Measurements from ENCODE around the gene FLNC.
A peak's percentile ranks its signal among the peaks of the same experiment; 100 is the strongest.

DNA sequence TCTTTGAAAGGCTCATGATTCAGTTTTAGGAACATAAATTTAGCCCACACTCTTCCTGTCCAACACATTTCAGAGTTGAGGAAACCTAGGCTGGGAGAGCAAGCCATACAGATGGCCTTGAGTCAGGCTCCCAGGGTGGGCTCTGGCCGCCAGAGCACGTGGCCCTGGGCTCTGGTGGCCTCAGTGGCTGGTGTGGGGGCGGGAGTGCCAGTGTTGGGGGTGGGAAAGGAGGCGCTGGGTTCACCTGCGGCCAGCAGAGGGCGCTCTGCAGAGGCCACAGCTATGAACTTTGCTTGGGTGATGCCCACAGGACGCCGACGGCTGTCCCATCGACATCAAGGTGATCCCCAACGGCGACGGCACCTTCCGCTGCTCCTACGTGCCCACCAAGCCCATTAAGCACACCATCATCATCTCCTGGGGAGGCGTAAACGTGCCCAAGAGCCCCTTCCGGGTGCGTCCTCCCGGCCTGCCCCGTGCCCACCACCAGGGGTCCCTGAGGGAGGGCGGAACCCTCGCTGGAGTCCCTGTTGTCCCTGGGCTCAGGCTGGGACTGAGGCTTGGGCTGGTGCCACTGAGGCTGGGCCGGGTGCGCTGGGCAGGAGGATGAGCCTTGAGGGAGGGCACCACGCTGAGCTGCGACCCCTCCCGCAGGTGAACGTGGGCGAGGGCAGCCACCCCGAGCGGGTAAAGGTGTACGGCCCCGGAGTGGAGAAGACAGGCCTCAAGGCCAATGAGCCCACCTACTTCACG lies 11.9 kb downstream of the FLNC start:
- peak; percentile 58 to 86 for TF ChIP-seq CTCF (IDR thresholded peaks at IDR 0.05; ENCODE audit: extremely low read depth in 1 of 2, insufficient read depth in 1 of 2, low read depth in 1 of 2, low read length in 2 of 2)
- no peak for TF ChIP-seq POLR2A (IDR thresholded peaks at IDR 0.05; ENCODE audit: low read depth, low read length)
- TF ChIP-seq EZH2 (IDR thresholded peaks at IDR 0.05; ENCODE audit: borderline replicate concordance, low read depth, low read length, severe bottlenecking) = no peak
- no peak for TF ChIP-seq POLR2AphosphoS5 (IDR thresholded peaks at IDR 0.05; ENCODE audit: insufficient read depth, low read depth, low read length)
- TF ChIP-seq MYC (IDR thresholded peaks at IDR 0.05; ENCODE audit: low read depth, low read length) = no peak
- TF ChIP-seq, protein P1, sequence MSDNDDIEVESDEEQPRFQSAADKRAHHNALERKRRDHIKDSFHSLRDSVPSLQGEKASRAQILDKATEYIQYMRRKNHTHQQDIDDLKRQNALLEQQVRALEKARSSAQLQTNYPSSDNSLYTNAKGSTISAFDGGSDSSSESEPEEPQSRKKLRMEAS (IDR thresholded peaks at IDR 0.05; ENCODE audit: insufficient read depth, insufficient read length) = no peak

Data from endothelial cell of umbilical vein (primary cell).